Cardiac muscle cell (in vitro differentiated cells and primary cell): ENCODE measurements around the gene MAPKBP1. TPM values are rescaled to one million over a fixed set of nuclear protein-coding genes. Genes with fewer than 3 reads are reported as not detected.

Experiments used
- DNase-seq, 2 donors: peaks; one replicate each; pipeline versions ENCODE4 v3.0.0 to v3.0.0-alpha.2; 2010 to 2017; ENCODE audit warnings: low read depth in 1 of 2, low spot score in 1 of 2
- H3K27ac ChIP-seq: fragments of 200-600 bp; sonication (generic); 2 replicates; pipeline ENCODE4 v1.5.1; 2016
- H3K27me3 ChIP-seq: fragments of 200-600 bp; sonication (generic); 2 replicates; pipeline ENCODE4 v1.6.0; 2016; ENCODE audit warnings: control low read depth
- H3K36me3 ChIP-seq: fragments of 200-600 bp; sonication (generic); 2 replicates; pipeline ENCODE4 v1.5.1; 2016; ENCODE audit warnings: control low read depth
- H3K4me1 ChIP-seq: fragments of 200-600 bp; sonication (generic); 2 replicates; pipeline ENCODE4 v1.8.1; 2017; ENCODE audit warnings: low read depth, mild to moderate bottlenecking, mixed run types
- H3K4me3 ChIP-seq: fragments of 200-600 bp; sonication (generic); 2 replicates; pipeline ENCODE4 v1.5.1; 2016; ENCODE audit warnings: mild to moderate bottlenecking
- H3K9me3 ChIP-seq: fragments of 200-600 bp; sonication (generic); 2 replicates; pipeline ENCODE4 v1.5.1; 2017; ENCODE audit warnings: low read depth, mild to moderate bottlenecking, control low read depth
- CTCF ChIP-seq: IDR thresholded peaks from 2 replicates; pipeline ENCODE4 v1.5.1; 2012; ENCODE audit warnings: low read depth, mild to moderate bottlenecking, low read length
- polyA plus RNA-seq: library from polyadenylated mRNA; unstranded; fragments of >200 nt; fragmentation: Nextera tagmentation; extraction: Ambion mirVana; gene quantifications from 2 replicates; pipeline ENCODE4 v1.2.1, GENCODE V29; 2016
- total RNA-seq: library from RNA; depleted of rRNA; stranded (reverse); fragments of >200 nt; gene quantifications from 2 replicates; pipeline ENCODE4 v1.2.3, GENCODE V29; 2016

The MAPKBP1 gene
- total and polyA plus RNA-seq, 2 experiments from 2014 or later = 37.7 to 109 TPM

- no peaks in the 10 kb centered on the region for H3K9me3 ChIP-seq
- peaks cover 71% of the 10 kb centered on the region for H3K36me3 ChIP-seq
- no peak overlapping the region for H3K4me3 ChIP-seq
- H3K27ac ChIP-seq = no peak overlapping the region
- DNase-seq = no peak
- TF ChIP-seq CTCF = no peak
- H3K4me1 ChIP-seq = no peaks in the 10 kb centered on the region
- no peaks in the 10 kb centered on the region for H3K27me3 ChIP-seq
These were observed 46.6 kb downstream of the MAPKBP1 start for GRCh38 chr15:41820791-41821423.

GRCh38 chr15:41821831-41822230, 47.5 kb downstream of the MAPKBP1 start:
- TF ChIP-seq CTCF = no peak
- DNase-seq = no peak
- H3K36me3 ChIP-seq = peaks cover 65% of the 10 kb centered on the region
- H3K27me3 ChIP-seq = no peaks in the 10 kb centered on the region
- H3K4me1 ChIP-seq = no peaks in the 10 kb centered on the region
- H3K4me3 ChIP-seq = no peak overlapping the region
- no peak overlapping the region for H3K27ac ChIP-seq
- no peaks in the 10 kb centered on the region for H3K9me3 ChIP-seq

- Histone ChIP-seq H3K27me3 (no peaks in the 10 kb centered on the region), H3K36me3 (peaks cover 58% of the 10 kb centered on the region), H3K9me3 (no peaks in the 10 kb centered on the region), H3K4me1 (no peaks in the 10 kb centered on the region), H3K27ac (no peak overlapping the region), H3K4me3 (no peak overlapping the region)
- no peak for TF ChIP-seq CTCF
- DNase-seq = no peak
These were observed 48.2 kb downstream of the MAPKBP1 start for GRCh38 chr15:41822471-41822870.

- Histone ChIP-seq H3K4me3 (no peak overlapping the region), H3K36me3 (peaks cover 53% of the 10 kb centered on the region), H3K9me3 (no peaks in the 10 kb centered on the region), H3K4me1 (no peaks in the 10 kb centered on the region), H3K27ac (no peak overlapping the region), H3K27me3 (no peaks in the 10 kb centered on the region)
- DNase-seq = no peak
- no peak for TF ChIP-seq CTCF
These were observed 48.7 kb downstream of the MAPKBP1 start for GRCh38 chr15:41822957-41823356.

GRCh38 chr15:41823502-41823901, 49.2 kb downstream of the MAPKBP1 start:
- no peak for DNase-seq
- Histone ChIP-seq H3K4me1 (no peaks in the 10 kb centered on the region), H3K9me3 (no peaks in the 10 kb centered on the region), H3K27ac (no peak overlapping the region), H3K4me3 (no peak overlapping the region), H3K36me3 (peaks cover 48% of the 10 kb centered on the region), H3K27me3 (no peaks in the 10 kb centered on the region)
- TF ChIP-seq CTCF = no peak
